Fibroblast of skin of right biceps (primary cell): ENCODE data around the gene SPHK1.

Experiments used
- DNase-seq: peaks from one replicate; pipeline ENCODE4 v3.0.0-alpha.2; 2013

SPHK1 gene

DNA sequence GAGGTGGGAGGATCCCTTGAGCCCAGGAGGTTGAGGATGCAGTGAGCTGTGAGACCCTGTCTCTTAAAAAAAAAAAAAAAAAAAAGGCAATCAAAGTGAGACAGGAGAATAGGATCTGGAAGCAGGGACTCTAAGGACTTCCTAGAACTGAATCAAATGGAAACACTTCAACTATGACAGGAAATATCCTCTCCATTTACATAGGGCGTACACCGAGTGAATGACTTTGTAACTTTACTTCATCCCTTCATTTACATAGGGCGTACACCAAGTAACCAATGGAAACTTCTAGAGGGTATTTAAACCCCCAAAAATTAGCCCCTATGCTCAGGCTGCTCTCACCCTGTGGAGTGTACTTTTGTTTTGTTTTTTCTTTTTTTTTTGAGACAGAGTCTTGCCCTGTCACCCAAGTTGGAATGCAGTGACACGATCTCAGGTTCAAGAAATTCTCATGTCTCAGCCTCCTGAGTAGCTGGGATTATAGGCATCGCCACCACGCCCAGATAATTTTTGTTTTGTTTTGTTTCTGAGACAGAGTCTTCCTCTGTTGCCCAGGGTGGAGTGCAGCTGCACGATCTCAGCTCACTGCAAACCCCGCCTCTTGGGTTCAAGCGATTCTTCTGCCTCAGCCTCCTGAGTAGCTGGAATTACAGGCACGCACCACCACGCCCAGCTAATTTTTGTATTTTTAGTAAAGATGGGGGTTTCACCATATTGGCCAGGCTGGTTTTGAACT, 21.1 kb upstream of the SPHK1 start:
- DNase-seq = no peak

DNA sequence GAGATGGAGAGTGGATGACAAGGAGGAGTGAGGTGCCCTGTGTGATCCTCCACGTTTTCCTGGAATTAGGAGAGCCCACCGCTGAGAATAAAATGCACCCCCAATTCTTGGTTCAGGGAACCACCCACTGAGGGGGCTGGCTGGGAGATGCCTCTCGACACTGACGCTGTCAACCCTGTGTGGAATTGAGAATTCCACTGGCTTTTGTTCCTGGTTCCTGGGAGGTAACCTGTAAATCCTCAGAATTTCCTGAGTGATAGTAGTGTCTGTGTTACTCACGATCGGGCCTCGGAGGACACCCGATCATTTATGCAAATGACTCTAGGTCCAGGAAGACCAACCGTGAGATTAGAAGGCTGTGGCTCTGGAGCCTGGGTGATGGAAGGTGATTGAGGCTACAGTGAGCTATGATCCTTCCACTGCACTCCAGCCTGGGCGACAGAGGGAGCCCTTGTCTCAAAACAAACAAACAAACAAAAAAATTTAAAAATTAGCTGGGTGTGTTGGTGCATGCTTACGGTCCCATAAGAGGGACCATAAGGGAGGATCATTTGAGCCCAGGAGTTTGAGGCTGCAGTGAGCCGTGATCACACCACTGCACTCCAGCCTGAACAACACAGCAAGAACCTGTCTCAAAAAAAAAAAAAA, 19.0 kb upstream of the SPHK1 start:
- no peak for DNase-seq

GRCh38 chr17:76366247-76366646, 18.2 kb upstream of the SPHK1 start:
- DNase-seq = no peak

DNA sequence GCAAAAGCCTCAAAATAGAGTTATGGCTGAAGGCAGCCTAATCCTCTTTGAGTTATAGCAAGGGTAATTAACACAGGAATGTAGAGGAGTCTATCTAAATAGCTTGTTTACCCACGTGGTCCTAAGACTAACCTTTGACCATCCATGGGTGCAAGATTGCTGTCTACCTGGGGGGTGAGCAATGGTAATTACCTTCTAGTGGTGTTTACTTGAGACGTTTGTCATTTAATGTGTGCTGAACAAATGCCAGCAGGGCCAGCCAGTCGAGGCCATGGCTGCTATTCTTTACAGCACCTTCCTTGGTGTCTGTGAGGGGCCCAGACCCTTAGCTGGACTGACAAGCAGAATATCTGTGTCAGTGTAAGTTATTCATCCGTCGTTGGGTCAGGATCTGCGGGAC, 16.8 kb upstream of the SPHK1 start:
- no peak for DNase-seq

GRCh38 chr17:76368545-76368944, 15.9 kb upstream of the SPHK1 start:
- peak; percentile 95 for DNase-seq

DNA sequence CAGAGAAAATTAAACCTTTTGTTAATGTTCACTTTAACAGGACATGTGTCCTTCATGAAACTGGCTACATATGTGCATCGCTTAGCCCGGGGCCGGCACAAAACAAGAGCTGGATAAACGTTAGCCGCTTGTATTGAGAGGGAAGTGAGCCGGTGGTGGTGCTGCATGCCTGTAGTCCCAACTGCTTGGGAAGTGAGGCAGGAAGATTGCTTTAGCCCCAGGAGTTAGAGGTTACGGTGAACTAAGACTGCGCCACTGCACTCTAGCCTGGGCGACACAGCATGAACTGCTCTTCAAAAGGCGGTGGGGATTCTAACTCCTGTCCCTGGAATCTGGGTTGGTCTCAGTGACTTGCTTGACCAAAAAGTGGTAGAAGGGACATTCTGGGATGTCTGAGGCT, 15.0 kb upstream of the SPHK1 start:
- peak; percentile 49 for DNase-seq

GRCh38 chr17:76369804-76370203, 14.6 kb upstream of the SPHK1 start:
- DNase-seq = peak; percentile 62

DNA sequence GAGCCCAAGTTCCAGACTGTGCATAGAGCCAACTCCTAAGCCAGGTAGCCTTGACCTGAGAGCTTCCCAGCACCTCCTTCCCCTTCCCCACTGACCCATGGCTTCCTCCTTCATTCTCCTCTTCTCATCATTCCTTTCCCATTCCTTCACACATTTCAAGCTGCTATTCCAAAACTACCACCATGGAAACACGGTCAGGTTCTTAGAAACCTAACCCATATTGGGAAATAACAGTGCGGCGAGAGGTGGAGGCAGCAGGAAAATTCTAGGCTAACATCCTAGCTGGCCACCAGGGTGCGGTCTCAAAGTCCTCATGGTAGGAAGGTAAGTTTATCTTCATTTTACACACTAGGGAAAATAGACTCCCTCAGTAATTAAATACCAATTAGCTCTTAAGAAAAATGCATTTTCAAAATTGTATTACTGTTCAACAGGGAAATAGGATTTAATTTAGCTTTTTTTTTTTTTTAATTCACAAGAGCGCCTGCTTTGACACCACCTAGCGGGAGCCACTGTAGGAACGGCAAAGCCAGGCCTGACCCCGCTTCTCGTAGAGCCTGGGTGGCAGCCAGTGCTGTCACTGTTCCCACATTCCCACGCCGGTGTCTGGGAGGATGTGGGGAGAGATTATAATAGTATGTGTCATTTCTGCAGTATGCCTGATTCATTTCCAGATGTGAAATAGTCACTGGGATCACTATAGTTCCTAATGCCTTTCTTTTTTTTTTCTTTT, 14.0 kb upstream of the SPHK1 start:
- peak; percentile 99 for DNase-seq

GRCh38 chr17:76371656-76372628, 12.5 kb upstream of the SPHK1 start:
- peak; percentile 97 for DNase-seq

GRCh38 chr17:76376318-76377133, 7.9 kb upstream of the SPHK1 start:
- DNase-seq = no peak

- DNase-seq = no peak
Measured at GRCh38 chr17:76378548-76379274, 5.7 kb upstream of the SPHK1 start.

GRCh38 chr17:76379275-76379641, 5.2 kb upstream of the SPHK1 start:
- peak; percentile 30 for DNase-seq

- DNase-seq = no peak
Measured at GRCh38 chr17:76379646-76380376, 4.6 kb upstream of the SPHK1 start.

GRCh38 chr17:76381633-76382350, 2.6 kb upstream of the SPHK1 start:
- DNase-seq = peak; percentile 59

GRCh38 chr17:76382351-76382802, 2.0 kb upstream of the SPHK1 start:
- peak; percentile 79 for DNase-seq

- DNase-seq = peak; percentile 94
Measured at GRCh38 chr17:76382803-76383545, 1.4 kb upstream of the SPHK1 start.

DNA sequence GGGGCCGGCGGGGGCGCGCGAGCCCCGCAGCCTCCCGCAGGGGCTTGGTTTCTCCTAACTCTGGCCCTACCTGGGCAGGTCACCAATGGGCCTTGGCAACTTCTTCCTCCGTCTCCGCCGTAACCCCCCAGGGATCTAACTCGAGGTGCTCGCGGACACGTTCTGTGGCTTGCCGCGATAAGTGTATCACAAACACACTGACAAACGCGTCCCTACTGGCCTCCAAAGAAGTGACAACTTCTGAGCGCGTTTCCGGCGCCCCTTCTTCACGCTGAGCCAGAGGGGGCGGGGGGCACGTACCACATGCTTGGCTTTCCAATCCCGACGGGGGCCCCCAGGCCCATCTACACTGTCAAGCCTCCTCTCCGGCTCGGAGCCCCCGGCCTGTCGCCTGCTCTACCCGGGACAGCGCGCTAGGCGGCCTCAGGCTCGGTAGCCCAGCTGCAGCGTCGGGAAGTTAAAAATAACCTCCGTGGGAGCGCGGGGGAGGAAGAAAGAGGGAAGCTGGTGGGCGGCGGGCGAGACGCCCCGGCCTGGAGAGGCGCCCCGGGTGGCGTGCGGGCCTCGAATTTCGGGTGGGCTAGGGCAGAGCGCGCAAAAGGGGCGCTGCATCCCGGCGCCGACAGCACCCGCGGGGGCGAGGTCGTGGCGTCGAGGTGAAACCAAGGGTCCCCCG, 725 bp upstream of the SPHK1 start:
- peak; percentile 70 for DNase-seq
